NCI-H2029 treated with DMSO at 0.1 percent for 48 hours (cell line): ENCODE data around the gene RPGRIP1.
"Not testable (repeated sequence)": the region's sequence is repeated elsewhere in the genome, so short reads cannot be mapped to it uniquely, and the experiment has no call there.

ENCODE experiments used
- DNase-seq: peaks from one replicate; lab custom pipeline; 2025; lab: John Stamatoyannopoulos, UW

The RPGRIP1 gene

GRCh38 chr14:21279783-21280182 is at the start of gene RPGRIP1:
TSS of gene RPGRIP1 (plus strand) at chr14:21280083. CDS start at chr14:21287977, 7,894 bp downstream.
- no peak for DNase-seq

DNA sequence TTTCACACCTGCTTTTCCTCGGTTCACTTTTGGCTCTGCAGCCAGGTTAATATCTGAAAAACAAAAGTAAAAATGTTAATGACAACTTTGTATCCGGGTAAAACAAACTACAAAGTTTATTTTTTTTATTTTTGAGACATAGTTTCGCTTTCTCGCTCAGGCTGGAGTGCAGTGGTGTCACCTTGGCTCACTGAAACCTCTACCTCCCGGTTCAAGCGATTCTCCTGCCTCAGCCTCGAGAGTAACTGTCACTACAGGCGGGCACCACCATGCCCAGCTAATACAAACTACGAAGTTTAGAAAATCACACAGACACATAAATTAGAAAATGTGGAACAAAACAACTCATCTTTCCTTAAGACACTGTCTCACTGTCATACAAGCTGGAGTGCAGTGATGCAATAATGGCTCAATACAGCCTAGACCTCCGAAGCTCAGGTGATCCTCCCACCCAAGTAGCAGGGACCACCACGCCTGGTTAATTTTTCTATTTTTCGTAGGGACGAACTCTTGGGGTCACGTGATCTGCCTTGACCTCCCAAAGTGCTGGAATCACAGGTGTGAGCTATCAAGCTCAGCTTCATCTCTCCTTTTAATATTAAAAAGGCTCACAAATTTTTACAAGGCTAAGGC is 48.7 kb upstream of the RPGRIP1 start:
- no peak for DNase-seq

DNA sequence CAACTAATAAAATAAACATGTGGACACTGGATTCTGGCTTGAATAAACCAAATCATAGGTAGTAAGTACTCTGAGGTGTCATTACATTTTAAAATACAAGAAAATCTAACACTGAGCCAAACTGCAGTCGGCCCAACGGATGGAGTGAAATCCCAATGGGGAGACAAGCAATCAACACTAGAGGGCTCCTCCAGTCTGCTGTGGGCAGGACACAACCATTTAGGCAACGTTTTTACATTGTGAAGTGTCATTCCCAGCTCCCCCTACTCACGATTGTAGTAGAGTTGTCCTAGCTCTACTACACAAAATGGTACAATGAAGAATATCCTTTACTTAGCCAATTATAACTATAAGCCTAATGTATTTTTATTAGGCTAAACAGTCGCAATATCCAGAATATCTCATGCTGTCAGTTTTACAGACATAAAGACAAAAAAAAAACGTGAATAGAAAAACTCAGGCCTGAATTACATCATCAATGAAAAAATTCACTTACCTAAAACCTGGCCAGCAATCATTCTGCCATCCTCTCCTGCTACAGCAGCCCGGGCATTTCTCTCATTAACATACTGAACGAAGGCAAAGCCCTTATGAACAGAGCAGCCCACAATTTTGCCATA is 46.3 kb upstream of the RPGRIP1 start:
- no peak for DNase-seq

DNA sequence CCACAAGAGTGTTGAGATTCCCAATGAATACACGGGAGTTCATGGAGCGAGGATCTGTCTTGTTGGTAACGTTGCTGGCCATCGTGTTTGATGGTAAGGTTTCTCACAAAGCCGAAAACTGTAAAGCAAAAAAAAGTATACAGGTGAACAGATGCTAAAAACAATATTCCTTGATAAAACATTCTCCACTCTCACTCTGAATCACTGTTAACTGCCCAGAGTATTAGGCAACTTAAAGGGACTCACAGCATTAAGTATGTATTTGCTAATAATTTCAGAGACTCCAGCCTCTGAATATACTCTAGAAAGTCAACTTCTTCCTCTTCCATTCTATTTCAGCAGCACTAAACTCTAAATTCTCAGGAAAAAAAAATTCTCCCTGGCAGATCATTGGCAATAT is 45.8 kb upstream of the RPGRIP1 start:
- DNase-seq, result no peak

- DNase-seq, result no peak
These were observed 42.7 kb upstream of the RPGRIP1 start for GRCh38 chr14:21236948-21237797.

- DNase-seq, result no peak
These were observed 40.9 kb upstream of the RPGRIP1 start for GRCh38 chr14:21238823-21239518.

DNA sequence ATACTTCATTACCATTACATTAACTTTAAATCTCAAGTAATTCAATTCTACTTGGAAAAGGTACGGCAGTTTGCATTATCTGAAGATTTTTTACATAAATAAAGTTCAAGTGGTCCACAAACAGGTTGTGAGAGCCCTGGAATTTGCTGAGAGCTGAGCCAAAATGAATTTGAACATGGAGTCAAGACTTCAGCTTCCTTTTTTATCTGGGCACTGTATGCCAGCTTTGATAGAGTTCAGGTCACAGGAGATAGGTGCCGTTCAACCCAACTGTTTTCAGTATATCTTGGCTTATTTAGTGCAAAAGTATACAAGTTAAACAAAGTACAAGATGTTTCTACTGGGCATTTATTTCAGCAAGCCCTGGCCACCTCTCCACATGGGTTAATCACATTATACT is 39.5 kb upstream of the RPGRIP1 start:
- no peak for DNase-seq

GRCh38 chr14:21241218-21241819 is 38.6 kb upstream of the RPGRIP1 start:
- no peak for DNase-seq

DNA sequence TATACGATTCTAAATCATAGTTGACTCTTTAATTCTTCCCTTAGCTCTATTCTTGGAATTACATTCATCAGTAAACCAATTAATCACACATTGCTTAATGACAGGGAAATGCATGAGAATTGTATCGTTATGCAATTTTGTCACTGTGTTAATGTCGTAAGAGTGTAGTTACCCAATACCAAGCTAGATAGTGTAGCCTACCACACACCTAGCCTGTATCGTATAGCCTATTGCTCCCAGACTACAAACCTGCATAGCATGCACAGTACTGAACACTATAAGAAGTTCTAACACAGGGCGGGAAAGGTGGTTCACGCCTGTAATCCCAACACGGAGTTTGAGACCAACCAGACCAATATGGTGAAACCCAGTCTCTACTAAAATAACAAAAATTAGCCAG is 35.3 kb upstream of the RPGRIP1 start:
- no peak for DNase-seq

- DNase-seq, result no peak
These were observed 34.1 kb upstream of the RPGRIP1 start for GRCh38 chr14:21245813-21246212.

- no peak for DNase-seq
These were observed 31.5 kb upstream of the RPGRIP1 start for GRCh38 chr14:21248338-21248737.

DNA sequence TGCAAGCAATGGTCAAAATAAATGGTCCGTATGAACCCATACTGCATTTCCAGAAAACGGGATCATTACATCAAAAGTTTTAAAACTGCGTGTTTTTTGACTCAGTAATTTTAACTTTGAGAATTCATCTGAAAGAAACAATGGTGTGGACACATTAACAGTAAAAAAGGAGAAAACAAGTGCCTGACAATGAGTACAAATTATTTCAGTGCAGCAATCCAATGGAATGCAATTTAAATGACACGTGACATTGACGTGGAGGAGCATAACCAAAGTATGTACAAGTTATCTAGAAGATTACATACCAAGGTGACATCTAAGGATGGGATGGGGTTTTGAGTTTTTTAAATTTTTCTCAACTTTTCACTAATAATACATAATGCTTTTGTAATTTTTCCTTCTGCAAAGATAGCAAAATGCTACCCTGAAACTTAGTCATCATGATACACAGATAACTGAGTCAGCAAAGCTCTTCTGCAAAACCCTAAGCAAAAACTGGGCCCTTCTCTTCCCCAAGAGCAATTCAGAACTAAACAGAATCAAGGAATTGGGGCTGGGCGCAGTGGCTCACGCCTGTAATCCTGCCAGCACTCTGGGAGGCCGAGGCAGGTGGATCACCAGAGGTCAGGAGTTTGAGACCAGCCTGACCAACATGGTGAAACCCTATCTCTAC is 31.0 kb upstream of the RPGRIP1 start:
- no peak for DNase-seq

- no peak for DNase-seq
These were observed 28.7 kb upstream of the RPGRIP1 start for GRCh38 chr14:21251215-21251614.

DNA sequence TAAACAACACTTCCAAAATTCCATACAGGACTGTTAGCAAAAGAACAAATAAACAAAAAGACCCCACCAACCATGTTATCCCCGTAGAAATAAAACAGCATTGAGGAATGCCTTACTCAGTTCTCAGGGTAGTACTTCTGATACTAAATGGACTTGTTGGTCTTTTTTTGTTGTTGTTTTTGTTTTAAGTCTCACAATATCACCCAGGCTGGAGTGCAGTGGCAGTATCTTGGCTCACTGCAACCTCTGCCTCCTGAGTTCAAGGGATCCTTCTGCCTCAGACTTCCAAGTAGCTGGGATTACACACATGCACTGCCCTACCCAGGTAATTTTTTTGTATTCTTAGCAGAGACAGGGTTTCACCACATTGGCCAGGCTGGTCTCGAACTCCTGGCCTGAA is 27.7 kb upstream of the RPGRIP1 start:
- no peak for DNase-seq

DNA sequence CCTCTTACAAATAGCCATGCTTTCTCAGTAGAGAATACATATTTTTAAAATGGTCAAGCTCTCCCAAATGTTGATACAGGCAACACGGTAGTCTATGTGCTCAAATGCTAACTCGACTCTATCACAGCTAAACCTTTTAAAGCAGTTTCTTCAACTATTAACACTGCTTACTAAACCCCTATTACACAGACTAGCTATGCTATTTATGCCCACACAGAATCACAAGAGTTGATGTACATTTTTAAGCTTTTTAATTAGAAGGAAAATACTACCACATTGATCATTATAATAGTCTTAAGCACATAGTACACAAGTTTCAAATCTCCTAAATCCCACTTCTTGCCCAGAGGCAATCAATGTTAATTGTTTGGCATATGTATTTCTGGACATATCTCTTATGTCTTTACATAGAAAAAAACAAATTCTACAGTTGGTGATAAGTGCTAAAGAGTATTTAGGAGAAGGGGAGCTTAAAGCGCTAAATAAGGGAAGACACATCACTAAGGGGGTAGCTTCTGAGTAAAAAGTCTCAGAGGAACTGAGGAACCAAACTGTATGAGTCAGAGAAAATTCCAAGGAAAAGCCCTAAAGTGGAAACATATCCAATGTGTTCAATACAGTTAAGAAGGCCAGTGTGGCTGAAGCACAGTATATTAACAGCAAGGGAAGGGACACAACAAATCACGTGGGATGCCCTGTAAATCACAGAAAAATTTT is 24.3 kb upstream of the RPGRIP1 start:
- DNase-seq, result no peak

GRCh38 chr14:21256102-21256447 is 23.8 kb upstream of the RPGRIP1 start:
- DNase-seq, result not testable (repeated sequence)

DNA sequence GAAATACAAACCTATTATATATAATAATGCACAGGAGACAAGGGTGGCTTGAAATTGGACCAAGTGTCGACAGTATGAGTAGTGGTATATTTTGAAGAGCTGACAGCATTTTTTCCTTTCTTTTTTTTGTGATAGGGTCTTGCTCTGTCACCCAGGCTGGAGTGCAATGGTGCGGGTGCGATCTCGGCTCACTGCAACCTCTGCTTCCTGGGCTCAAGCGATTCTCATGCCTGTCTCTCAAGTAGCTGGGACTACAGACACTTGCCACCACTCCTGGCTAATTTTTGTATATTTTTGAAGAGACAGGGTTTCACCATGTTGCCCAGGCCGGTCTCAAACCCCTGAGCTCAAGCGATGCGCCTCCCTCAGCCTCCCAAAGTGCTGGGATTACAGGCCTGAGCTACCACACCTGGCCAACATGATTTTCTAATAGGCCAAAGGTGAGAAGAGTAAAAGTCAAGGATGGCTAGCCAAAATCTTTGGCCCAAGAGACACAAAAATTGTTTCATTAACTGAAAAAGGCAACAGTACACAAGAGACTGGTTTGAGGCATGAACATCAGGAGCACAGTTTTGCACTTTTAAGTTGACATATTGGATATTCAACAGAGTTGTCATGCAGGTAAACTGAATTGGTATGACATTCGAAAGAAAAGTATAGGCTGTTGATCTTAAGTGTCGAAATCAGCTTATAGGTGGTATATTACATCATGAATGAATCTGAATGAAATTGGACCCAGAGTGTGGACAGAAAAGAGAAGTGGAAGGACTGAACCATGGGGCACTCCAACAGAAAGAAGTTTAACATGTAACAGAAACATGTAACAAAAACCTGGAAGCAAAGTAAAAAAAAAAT is 23.1 kb upstream of the RPGRIP1 start:
- no peak for DNase-seq

DNA sequence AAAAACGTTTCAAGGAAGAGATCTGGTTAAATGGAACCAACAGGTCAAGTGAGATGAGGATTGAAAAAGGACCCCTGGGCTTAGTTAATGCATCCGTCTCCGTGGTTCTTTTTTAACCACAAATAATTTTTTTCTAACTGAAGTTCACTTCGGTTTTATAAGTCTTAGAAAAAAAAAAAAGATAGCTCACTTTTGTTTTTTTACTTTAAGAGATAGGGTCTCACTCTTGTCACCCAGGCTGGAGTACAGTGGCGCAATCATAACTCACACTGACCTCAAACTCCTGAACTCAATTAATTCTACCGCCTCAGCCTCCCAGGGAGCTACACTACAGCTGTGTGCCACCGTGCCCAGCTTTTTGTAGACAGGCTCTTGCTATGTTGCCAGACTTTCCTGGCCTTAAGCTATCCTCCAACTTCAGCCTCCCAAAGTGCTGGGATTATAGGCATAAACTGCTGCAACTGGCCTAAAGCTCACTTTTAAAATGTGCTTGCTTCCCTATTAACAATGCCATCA is 22.4 kb upstream of the RPGRIP1 start:
- no peak for DNase-seq

DNA sequence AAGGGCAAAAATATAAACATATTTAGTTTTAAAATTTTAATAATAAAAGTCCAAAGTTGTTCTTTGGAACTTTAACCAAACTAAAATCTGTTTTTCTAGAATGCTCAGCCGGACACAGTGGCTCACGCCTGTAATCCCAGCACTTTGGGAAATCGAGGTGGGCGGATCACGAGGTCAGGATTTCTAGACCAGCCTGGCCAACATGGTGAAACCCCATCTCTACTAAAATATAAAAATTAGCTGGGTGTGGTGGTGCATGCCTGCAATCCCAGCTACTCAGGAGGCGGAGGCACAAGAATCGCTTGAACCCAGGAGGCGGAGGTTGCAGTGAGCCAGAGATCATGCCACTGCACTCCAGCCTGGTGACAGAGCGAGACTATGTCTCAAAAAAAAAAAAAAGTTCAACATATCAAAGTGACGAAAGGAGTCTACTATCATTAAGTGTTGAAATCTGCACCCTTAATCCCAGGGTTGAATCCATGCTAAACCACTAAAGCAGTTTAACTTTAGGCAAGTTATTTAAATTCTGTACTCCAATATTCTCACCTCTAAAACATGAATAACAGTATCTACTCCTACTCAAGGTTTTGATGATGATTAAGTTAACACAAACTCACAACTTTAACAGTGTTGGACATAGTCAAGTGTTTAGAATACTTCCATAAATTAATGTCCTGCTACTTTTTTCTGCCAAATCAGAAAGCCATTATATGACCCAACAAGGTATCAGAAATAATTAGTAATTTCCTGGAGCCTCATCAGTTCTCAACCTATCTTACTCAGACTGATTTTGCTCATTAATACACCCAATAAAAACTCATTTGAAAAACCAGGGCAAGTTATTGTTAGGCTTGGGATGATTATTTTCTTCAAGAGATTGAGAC is 21.6 kb upstream of the RPGRIP1 start:
- DNase-seq, result no peak
